Ovary (tissue), 3 donors: ENCODE measurements around the gene FOLR2.

Source experiments
- CTCF ChIP-seq, 3 donors: fragments of 450-650 bp in 2 of 3; fragments of 200-600 bp in 1 of 3; IDR thresholded peaks; one replicate each; pipeline versions ENCODE4 v1.5.1 to v1.8.0; 2016 to 2022; ENCODE audit warnings: antibody characterized with exemption in 3 of 3, mild to moderate bottlenecking in 1 of 3
- EP300 ChIP-seq: sonication (generic); formaldehyde crosslinking; IDR thresholded peaks from one replicate; pipeline ENCODE4 v1.6.1; 2017; ENCODE audit warnings: antibody characterized with exemption
- donor health status: DM: no; HTN: no; CAD: no.

- TF ChIP-seq EP300 (no peak), CTCF (IDR thresholded peaks at IDR 0.05) (no peak)
These were observed 10.1 kb downstream of the FOLR2 start for GRCh38 chr11:72226701-72227100.
